G401.6 (cell line): ENCODE results near the gene CRYBA1.
"Not testable (repeated sequence)": the region's sequence is repeated elsewhere in the genome, so short reads cannot be mapped to it uniquely, and the experiment has no call there.

Experiments
- FAIRE-seq: peaks from 2 replicates; lab custom pipeline; 2012; peaks lifted over from hg19 to GRCh38; lab: Jason Lieb, UNC

Gene CRYBA1

GRCh38 chr17:29238133-29238850, 8.4 kb upstream of the CRYBA1 start:
- FAIRE-seq = no peak

- no peak for FAIRE-seq
Measured at GRCh38 chr17:29240477-29240876, 6.2 kb upstream of the CRYBA1 start.

- peak; percentile 91 for FAIRE-seq
Measured at GRCh38 chr17:29240968-29241963, 5.4 kb upstream of the CRYBA1 start.

- no peak for FAIRE-seq
Measured at GRCh38 chr17:29242051-29242450, 4.6 kb upstream of the CRYBA1 start.

- no peak for FAIRE-seq
Measured at GRCh38 chr17:29242790-29243189, 3.9 kb upstream of the CRYBA1 start.

- FAIRE-seq = no peak
Measured at GRCh38 chr17:29243792-29244191, 2.9 kb upstream of the CRYBA1 start.

GRCh38 chr17:29245401-29245800, 1.3 kb upstream of the CRYBA1 start:
- no peak for FAIRE-seq

GRCh38 chr17:29247219-29247618, 560 bp downstream of the CRYBA1 start:
- FAIRE-seq = no peak

- no peak for FAIRE-seq
Measured at GRCh38 chr17:29248845-29249244, 2.2 kb downstream of the CRYBA1 start.

GRCh38 chr17:29250666-29251065, 4.0 kb downstream of the CRYBA1 start:
- no peak for FAIRE-seq

- FAIRE-seq = no peak
Measured at GRCh38 chr17:29251184-29251583, 4.5 kb downstream of the CRYBA1 start.

GRCh38 chr17:29252101-29252791, 5.6 kb downstream of the CRYBA1 start:
- peak; percentile 97 for FAIRE-seq

GRCh38 chr17:29253037-29253436, 6.4 kb downstream of the CRYBA1 start:
- FAIRE-seq = no peak

GRCh38 chr17:29255926-29256522, 9.4 kb downstream of the CRYBA1 start:
- no peak for FAIRE-seq

- peak; percentile 79 for FAIRE-seq
Measured at GRCh38 chr17:29256735-29257466, 10.2 kb downstream of the CRYBA1 start.

GRCh38 chr17:29257756-29258155, 11.1 kb downstream of the CRYBA1 start:
- no peak for FAIRE-seq

GRCh38 chr17:29263916-29264315, 17.3 kb downstream of the CRYBA1 start:
- no peak for FAIRE-seq

- FAIRE-seq = not testable (repeated sequence)
Measured at GRCh38 chr17:29271980-29272379, 25.3 kb downstream of the CRYBA1 start.

- no peak for FAIRE-seq
Measured at GRCh38 chr17:29273924-29274323, 27.3 kb downstream of the CRYBA1 start.

GRCh38 chr17:29278692-29279091, 32.0 kb downstream of the CRYBA1 start:
- FAIRE-seq = no peak

GRCh38 chr17:29279397-29280070, 32.9 kb downstream of the CRYBA1 start:
- FAIRE-seq = no peak
